GM19395 (cell line): Measurements from ENCODE around the gene TTC3.

ENCODE experiments used
- ATAC-seq: cut with Tn5 transposase; IDR thresholded peaks from one replicate; pipeline ENCODE4 v1.9.1; 2021; ENCODE audit warnings: mild to moderate bottlenecking, moderate library complexity; ENCODE audit not compliant: unreplicated experiment

Gene TTC3

GRCh38 chr21:37193006-37193405 lies 120.0 kb downstream of the TTC3 start:
- no peak for ATAC-seq

GRCh38 chr21:37193676-37194075 lies 120.6 kb downstream of the TTC3 start:
- ATAC-seq: no peak

GRCh38 chr21:37195059-37195458 lies 122.0 kb downstream of the TTC3 start:
- no peak for ATAC-seq

- ATAC-seq: no peak
These were observed 122.6 kb downstream of the TTC3 start for GRCh38 chr21:37195610-37196009.

- ATAC-seq: no peak
These were observed 123.8 kb downstream of the TTC3 start for GRCh38 chr21:37196847-37197246.

GRCh38 chr21:37197746-37198145 lies 124.7 kb downstream of the TTC3 start:
- ATAC-seq: no peak

- no peak for ATAC-seq
These were observed 126.2 kb downstream of the TTC3 start for GRCh38 chr21:37199057-37199924.

- no peak for ATAC-seq
These were observed 127.8 kb downstream of the TTC3 start for GRCh38 chr21:37200641-37201480.

- ATAC-seq: no peak
These were observed 129.4 kb downstream of the TTC3 start for GRCh38 chr21:37202221-37203110.

GRCh38 chr21:37204580-37204979 lies 131.5 kb downstream of the TTC3 start:
- no peak for ATAC-seq

GRCh38 chr21:37206496-37206895 lies 133.4 kb downstream of the TTC3 start:
- no peak for ATAC-seq

GRCh38 chr21:37207441-37208009 lies 134.5 kb downstream of the TTC3 start:
- ATAC-seq: peak; percentile 54

GRCh38 chr21:37208056-37208721 lies 135.1 kb downstream of the TTC3 start:
- peak; percentile 70 for ATAC-seq

- ATAC-seq: peak; percentile 36
These were observed 135.7 kb downstream of the TTC3 start for GRCh38 chr21:37208741-37209225.

GRCh38 chr21:37210130-37210529 lies 137.1 kb downstream of the TTC3 start:
- ATAC-seq: no peak

- ATAC-seq: no peak
These were observed 137.7 kb downstream of the TTC3 start for GRCh38 chr21:37210799-37211198.

GRCh38 chr21:37214952-37215351 lies 141.9 kb downstream of the TTC3 start:
- ATAC-seq: no peak

GRCh38 chr21:37219761-37220432 lies 146.8 kb downstream of the TTC3 start:
- ATAC-seq: no peak

- ATAC-seq: peak; percentile 35
These were observed 147.5 kb downstream of the TTC3 start for GRCh38 chr21:37220433-37220980.
